HG03432 (cell line): Measurements from ENCODE around the gene NWD2.
"Not testable (repeated sequence)": the region's sequence is repeated elsewhere in the genome, so short reads cannot be mapped to it uniquely, and the experiment has no call there.

Experiments used
- ATAC-seq: cut with Tn5 transposase; IDR thresholded peaks from one replicate; pipeline ENCODE4 v1.9.1; 2021; ENCODE audit warnings: mild to moderate bottlenecking, moderate library complexity; ENCODE audit not compliant: unreplicated experiment

Gene NWD2

GRCh38 chr4:37244583-37245390, at the start of gene NWD2:
NWD2 (plus strand) TSS chr4:37244743; CDS start chr4:37245068, 325 bp downstream.
- ATAC-seq: no peak

- no peak for ATAC-seq
These were observed 46.6 kb upstream of the NWD2 start for GRCh38 chr4:37197899-37198298.

- ATAC-seq: not testable (repeated sequence)
These were observed 39.8 kb upstream of the NWD2 start for GRCh38 chr4:37204740-37205139.

GRCh38 chr4:37216209-37216608, 28.3 kb upstream of the NWD2 start:
- ATAC-seq: no peak

- no peak for ATAC-seq
These were observed 25.3 kb upstream of the NWD2 start for GRCh38 chr4:37219242-37219641.

GRCh38 chr4:37219990-37220389, 24.6 kb upstream of the NWD2 start:
- ATAC-seq: no peak

- ATAC-seq: no peak
These were observed 23.9 kb upstream of the NWD2 start for GRCh38 chr4:37220685-37221084.

GRCh38 chr4:37223732-37224131, 20.8 kb upstream of the NWD2 start:
- no peak for ATAC-seq

GRCh38 chr4:37224854-37225253, 19.7 kb upstream of the NWD2 start:
- no peak for ATAC-seq

GRCh38 chr4:37225778-37226177, 18.8 kb upstream of the NWD2 start:
- no peak for ATAC-seq

GRCh38 chr4:37232315-37232714, 12.2 kb upstream of the NWD2 start:
- ATAC-seq: no peak

- ATAC-seq: no peak
These were observed 8.4 kb upstream of the NWD2 start for GRCh38 chr4:37236165-37236564.

GRCh38 chr4:37241647-37242046, 2.9 kb upstream of the NWD2 start:
- no peak for ATAC-seq

GRCh38 chr4:37243051-37243450, 1.5 kb upstream of the NWD2 start:
- ATAC-seq: no peak

GRCh38 chr4:37243722-37244582, 591 bp upstream of the NWD2 start:
- ATAC-seq: no peak

GRCh38 chr4:37245391-37245954, 930 bp downstream of the NWD2 start:
- no peak for ATAC-seq

GRCh38 chr4:37246891-37247290, 2.3 kb downstream of the NWD2 start:
- no peak for ATAC-seq

- ATAC-seq: no peak
These were observed 13.7 kb downstream of the NWD2 start for GRCh38 chr4:37258221-37258620.

- ATAC-seq: no peak
These were observed 23.8 kb downstream of the NWD2 start for GRCh38 chr4:37268319-37268718.

GRCh38 chr4:37279121-37279520, 34.6 kb downstream of the NWD2 start:
- no peak for ATAC-seq

GRCh38 chr4:37279894-37280592, 35.5 kb downstream of the NWD2 start:
- ATAC-seq: no peak
